K562 (cell line): ENCODE results near the gene SRF. TPM values are rescaled to one million over a fixed set of nuclear protein-coding genes. Genes with fewer than 3 reads are reported as not detected.

Experiments
- ATF3 ChIP-seq, 2 experiments: fragments of 450-650 bp in 1 of 2; sonication (generic) in 1 of 2; formaldehyde crosslinking in 1 of 2; IDR thresholded peaks in 1 of 2; conservative IDR thresholded peaks in 1 of 2; 2 replicates each; pipeline versions ENCODE4 v1.6.1 to v1.8.1; 2016 to 2023; ENCODE audit warnings: mild to moderate bottlenecking in 2 of 2, moderate library complexity in 2 of 2, inconsistent platforms in 1 of 2, missing genetic modification reagents in 1 of 2
- ATF6 ChIP-seq: sonication (generic); formaldehyde crosslinking; IDR thresholded peaks from 2 replicates; pipeline ENCODE4 v1.4.0; 2020; ENCODE audit warnings: mild to moderate bottlenecking, missing genetic modification reagents
- ELF2 ChIP-seq: fragments of 250-450 bp; sonication (Bioruptor Pico); IDR thresholded peaks from 2 replicates; pipeline ENCODE4 v1.5.0; 2021; ENCODE audit warnings: mild to moderate bottlenecking
- FOXA3 ChIP-seq, 2 experiments: fragments of 450-650 bp in 1 of 2; sonication (generic) in 1 of 2; formaldehyde crosslinking; IDR thresholded peaks in 1 of 2; conservative IDR thresholded peaks in 1 of 2; 2 replicates each; pipeline versions ENCODE4 v1.4.0 to v1.8.0; 2020 to 2022; ENCODE audit warnings: mild to moderate bottlenecking in 2 of 2, missing genetic modification reagents in 1 of 2
- GTF3C2 ChIP-seq: IDR thresholded peaks from 3 replicates; pipeline ENCODE4 v1.6.1; 2011; ENCODE audit warnings: borderline replicate concordance, mild to moderate bottlenecking, moderate library complexity; ENCODE audit not compliant: insufficient read length; ENCODE audit errors: extremely low read depth
- HMGXB4 ChIP-seq: sonication (generic); formaldehyde crosslinking; IDR thresholded peaks from 2 replicates; pipeline ENCODE4 v1.8.1; 2023; ENCODE audit warnings: mild to moderate bottlenecking, missing genetic modification reagents
- KDM5B ChIP-seq: fragments of 200-600 bp; sonication (generic); IDR thresholded peaks from 2 replicates; pipeline ENCODE4 v1.6.1; 2012; ENCODE audit warnings: low read depth, mild to moderate bottlenecking, moderate library complexity, low read length, control low read depth, inconsistent platforms; ENCODE audit not compliant: insufficient replicate concordance
- MAZ ChIP-seq, 2 experiments: fragments of 450-650 bp in 1 of 2; sonication (generic) in 1 of 2; formaldehyde crosslinking; IDR thresholded peaks in 1 of 2; conservative IDR thresholded peaks in 1 of 2; 2 replicates each; pipeline versions ENCODE4 v1.4.0 to v1.5.0; 2020; ENCODE audit warnings: mild to moderate bottlenecking in 1 of 2, missing genetic modification reagents in 1 of 2
- MNT ChIP-seq, 2 experiments: fragments of 450-650 bp; conservative IDR thresholded peaks; 2 replicates each; pipeline ENCODE4 v1.6.1; 2017; ENCODE audit warnings: mild to moderate bottlenecking in 2 of 2, moderate library complexity in 2 of 2
- NCOA4 ChIP-seq: fragments of 450-650 bp; IDR thresholded peaks from 2 replicates; pipeline ENCODE4 v1.6.1; 2018; ENCODE audit warnings: mild to moderate bottlenecking; ENCODE audit not compliant: partially characterized antibody
- NUFIP1 ChIP-seq: fragments of 450-650 bp; IDR thresholded peaks from 2 replicates; pipeline ENCODE4 v1.6.1; 2018; ENCODE audit not compliant: partially characterized antibody
- SMARCA4 ChIP-seq: fragments of 450-650 bp; IDR thresholded peaks from 2 replicates; pipeline ENCODE4 v1.6.1; 2016
- SMARCB1 ChIP-seq: IDR thresholded peaks from 2 replicates; pipeline ENCODE4 v1.6.1; 2011; ENCODE audit warnings: improper control_type of control experiment, low read depth; ENCODE audit not compliant: insufficient read length
- ZEB2 ChIP-seq: fragments of 450-650 bp; IDR thresholded peaks from 2 replicates; pipeline ENCODE4 v1.6.1; 2016
- ZNF224 ChIP-seq: sonication (generic); formaldehyde crosslinking; IDR thresholded peaks from 2 replicates; pipeline ENCODE4 v1.8.0; 2022; ENCODE audit warnings: mild to moderate bottlenecking, missing genetic modification reagents
- polyA plus RNA-seq, 8 experiments: library from polyadenylated mRNA; depleted of rRNA in 4 of 8; stranded (reverse) in 5 of 8; unstranded in 3 of 8; fragments of >200 nt; fragmentation: Nextera tagmentation in 2 of 8; fragmentation: Illumina TruSeq in 1 of 8; extraction: Ambion mirVana in 2 of 8; extraction: Trizol in 1 of 8; gene quantifications; 2 replicates each; pipeline versions ENCODE4 v1.2.1 to v1.2.3, GENCODE V29; 2011 to 2014; ENCODE audit warnings: inconsistent platforms in 1 of 8, missing spikeins in 1 of 8
- total RNA-seq, 7 experiments: library from RNA; depleted of rRNA in 6 of 7; stranded (reverse); fragments of >200 nt in 6 of 7; fragmentation: Illumina TruSeq in 2 of 7; extraction: Trizol in 2 of 7; gene quantifications; 2 replicates each; pipeline versions ENCODE4 v1.2.1 to v1.2.3, GENCODE V29; 2011 to 2021; ENCODE audit warnings: low replicate concordance in 1 of 7

The SRF gene
- total and polyA plus RNA-seq, 9 of the 15 experiments (the other 6 are each of a cell fraction or from before 2014, with no cell fraction given) = 2.5 to 37.0 (median 24.6) TPM

GRCh38 chr6:43181942-43182860 is 11.1 kb downstream of the SRF start, which contains the start of gene CUL9 (continued):
- peak; percentile 85 to 93 for TF ChIP-seq MNT (conservative IDR thresholded peaks at IDR 0.05)
- peak; percentile 64 for TF ChIP-seq KDM5B
- TF ChIP-seq SMARCB1 = peak; percentile 23
- TF ChIP-seq ZNF224 (CRISPR knock-in tag) = peak; percentile 92
- peak; percentile 14 to 85; a peak in 2 of 4 replicates for TF ChIP-seq FOXA3 (CRISPR knock-in tag; conservative IDR thresholded peaks at IDR 0.05 in 1 of 2, IDR thresholded peaks at IDR 0.05 in 1 of 2)
- TF ChIP-seq NCOA4 = no peak
- peak; percentile 12; the same call in 1 of the 2 replicates for TF ChIP-seq ZEB2
- TF ChIP-seq ATF6 = peak; percentile 74; the same call in 1 of the 2 replicates
- TF ChIP-seq NUFIP1 = no peak
- TF ChIP-seq MAZ (CRISPR knock-in tag; conservative IDR thresholded peaks at IDR 0.05 in 1 of 2, IDR thresholded peaks at IDR 0.05 in 1 of 2) = peak; percentile 78 to 95
- TF ChIP-seq ELF2 (CRISPR knock-in tag) = peak; percentile 97
- TF ChIP-seq SMARCA4 = peak; percentile 56; the same call in 1 of the 2 replicates
- TF ChIP-seq HMGXB4 (CRISPR knock-in tag) = 0 out of 2 replicates have a peak, but pooled peaks have one; percentile 20
- TF ChIP-seq ATF3 (IDR thresholded peaks at IDR 0.05) = 0 out of 2 replicates have a peak, but pooled peaks have one; percentile 5
- TF ChIP-seq ATF3 (CRISPR knock-in tag; conservative IDR thresholded peaks at IDR 0.05) = no peak
- no peak for TF ChIP-seq GTF3C2
